HG02973 (cell line): ENCODE measurements around the gene ZNF670.
"Not testable (repeated sequence)": the region's sequence is repeated elsewhere in the genome, so short reads cannot be mapped to it uniquely, and the experiment has no call there.

Source experiments
- ATAC-seq: cut with Tn5 transposase; IDR thresholded peaks from one replicate; pipeline ENCODE4 v1.9.1; 2021; ENCODE audit warnings: moderate library complexity; ENCODE audit not compliant: unreplicated experiment

The ZNF670 gene

DNA sequence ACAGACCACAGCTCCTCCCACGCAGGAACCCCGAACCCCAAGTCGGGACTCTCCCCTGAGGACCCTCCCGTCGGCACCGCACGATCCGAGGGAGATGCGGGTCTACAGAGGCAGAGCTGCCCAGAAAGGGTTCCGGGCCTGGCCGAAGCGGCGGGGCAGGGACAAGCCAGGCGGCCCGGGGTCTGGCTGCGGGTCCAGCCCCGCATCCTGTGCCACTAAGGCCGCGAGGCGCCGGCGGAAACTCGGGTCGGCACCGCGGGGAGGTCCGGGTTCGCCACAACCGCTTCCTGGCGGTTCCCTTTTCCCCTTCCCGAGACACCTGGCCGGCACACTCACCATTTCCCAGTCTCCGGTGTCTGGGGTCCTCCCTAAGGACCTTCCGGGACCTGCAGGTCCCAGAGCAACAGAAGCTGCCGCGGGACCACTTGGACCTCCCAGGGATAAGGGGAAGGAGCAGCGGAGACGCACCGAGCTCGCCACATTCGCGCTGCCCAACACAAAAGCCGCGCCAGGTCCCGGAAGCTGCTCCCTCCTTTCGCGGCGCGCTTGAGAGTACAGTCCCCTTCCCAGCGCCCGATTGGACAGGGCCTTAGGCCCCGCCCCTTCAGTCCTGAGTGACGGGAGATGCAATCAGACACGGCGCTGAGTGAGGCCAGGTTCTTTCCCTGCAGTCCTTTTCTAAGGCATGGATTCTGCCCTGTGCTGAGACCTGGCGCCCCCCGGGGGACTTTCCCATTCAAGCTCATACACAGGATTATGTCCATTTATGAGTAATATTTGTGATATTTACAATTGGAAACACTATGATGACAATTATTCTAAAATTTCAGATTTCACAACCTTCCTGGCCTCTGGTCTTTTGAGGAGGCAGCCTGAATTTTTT lies at the start of gene ZNF670:
Gene ZNF670 (minus strand): TSS at position 554 of the 883 bp plus-strand sequence. CDS start 215 bp downstream, at position 339.
- ATAC-seq: peak; percentile 99

GRCh38 chr1:247127519-247128282 lies 49.1 kb upstream of the ZNF670 start:
- not testable (repeated sequence) for ATAC-seq

- ATAC-seq: peak; percentile 59
These were observed 48.0 kb upstream of the ZNF670 start for GRCh38 chr1:247126601-247127000.

GRCh38 chr1:247126166-247126565 lies 47.6 kb upstream of the ZNF670 start:
- peak; percentile 99 for ATAC-seq

DNA sequence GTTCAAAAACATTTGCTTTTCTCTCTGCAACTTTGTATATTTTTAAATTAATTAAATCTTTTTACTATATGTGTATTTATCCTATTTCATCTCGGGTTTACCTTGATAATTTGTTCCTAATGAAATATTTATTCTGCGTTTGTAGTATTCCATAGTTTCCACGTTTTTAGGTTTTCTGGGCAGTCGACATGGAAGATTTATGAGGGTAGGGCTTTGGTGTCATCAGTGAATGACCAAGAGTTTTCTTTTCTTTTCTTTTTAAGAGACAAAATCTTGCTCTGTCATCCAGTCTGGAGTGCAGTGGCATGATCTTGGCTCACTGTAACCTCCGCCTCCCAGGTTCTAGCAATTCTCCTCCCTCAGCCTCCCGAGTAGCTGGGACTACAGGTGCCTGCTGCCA lies 42.8 kb upstream of the ZNF670 start:
- no peak for ATAC-seq

- not testable (repeated sequence) for ATAC-seq
These were observed 41.7 kb upstream of the ZNF670 start for GRCh38 chr1:247120408-247120668.

DNA sequence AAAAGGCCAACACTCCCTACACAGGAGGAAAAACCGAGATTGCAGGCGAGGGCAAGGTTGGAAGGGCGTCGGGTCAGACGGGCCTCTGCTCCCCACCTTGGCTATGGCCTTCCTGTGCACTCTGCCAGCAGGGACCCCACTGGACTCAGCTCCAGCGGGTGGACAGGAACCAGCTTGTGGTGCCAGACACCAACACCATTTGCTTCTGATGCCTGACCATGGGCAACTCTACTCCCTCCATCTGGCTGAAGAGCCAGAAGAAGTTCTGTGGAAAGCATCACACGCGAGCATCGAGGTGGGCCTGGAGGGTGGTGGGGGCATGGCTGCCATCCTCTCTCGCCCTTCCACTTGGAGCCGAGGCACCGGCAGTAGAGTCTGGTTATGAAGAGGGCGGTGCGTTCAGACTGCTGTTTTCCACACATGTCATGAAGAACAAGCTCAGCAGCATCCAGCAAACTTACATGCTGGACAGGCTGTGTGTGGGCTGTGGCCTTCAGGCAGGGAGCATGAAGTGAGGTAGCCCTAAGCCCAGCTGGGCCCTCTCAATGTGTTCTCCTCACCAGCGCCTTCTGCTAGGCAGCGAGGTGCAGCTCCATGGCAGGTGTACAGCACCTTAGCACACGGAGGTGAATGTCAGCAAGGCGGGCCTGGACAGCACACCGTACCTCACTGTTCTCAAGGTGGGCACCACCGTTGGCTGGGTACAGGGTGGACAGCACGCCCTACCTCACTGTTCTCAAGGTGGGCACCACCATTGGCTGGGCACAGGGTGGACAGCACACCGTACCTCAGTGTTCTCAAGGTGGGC lies 41.2 kb upstream of the ZNF670 start:
- ATAC-seq: no peak

- ATAC-seq: no peak
These were observed 40.4 kb upstream of the ZNF670 start for GRCh38 chr1:247118946-247119446.

- ATAC-seq: no peak
These were observed 36.9 kb upstream of the ZNF670 start for GRCh38 chr1:247115545-247115944.

GRCh38 chr1:247115141-247115510 lies 36.5 kb upstream of the ZNF670 start:
- no peak for ATAC-seq

DNA sequence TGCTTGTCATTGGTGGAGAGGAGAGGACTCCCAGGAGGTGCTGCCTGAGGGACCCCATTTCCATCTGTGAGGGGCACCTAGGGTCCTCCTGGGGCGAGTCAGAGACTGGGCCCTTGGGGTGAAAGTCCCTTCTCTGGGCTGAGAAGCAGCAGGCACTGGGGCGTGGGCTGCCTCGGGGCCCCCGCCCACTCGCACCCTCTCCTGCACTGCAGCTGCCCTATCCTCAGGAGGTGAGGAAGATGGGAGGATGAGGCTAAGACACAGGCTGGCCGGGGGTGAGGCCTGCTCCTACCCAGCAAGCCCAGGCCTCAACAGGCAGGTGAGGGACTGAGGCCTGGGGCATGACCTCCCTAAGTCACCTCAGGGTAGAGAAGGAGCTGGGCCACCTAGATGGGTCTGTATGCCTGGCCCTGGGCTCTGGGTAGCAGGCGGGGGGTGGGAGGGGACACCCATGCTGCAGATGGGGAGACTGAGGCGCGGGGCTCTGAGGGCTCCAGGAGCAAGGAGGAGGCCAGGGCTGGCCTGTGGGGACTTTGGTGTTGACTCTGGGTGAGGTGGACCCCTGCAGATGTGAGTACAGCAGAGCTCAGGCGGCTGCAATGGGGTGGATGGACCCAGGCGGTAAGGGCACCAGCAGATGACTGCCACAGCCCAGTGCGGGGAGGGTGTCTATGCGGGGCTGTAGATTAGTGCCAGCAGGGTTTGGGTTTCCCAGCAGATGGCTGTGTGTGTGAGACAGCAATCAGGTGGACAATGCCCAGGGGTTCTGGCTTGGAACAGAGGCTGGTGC lies 35.9 kb upstream of the ZNF670 start:
- no peak for ATAC-seq

DNA sequence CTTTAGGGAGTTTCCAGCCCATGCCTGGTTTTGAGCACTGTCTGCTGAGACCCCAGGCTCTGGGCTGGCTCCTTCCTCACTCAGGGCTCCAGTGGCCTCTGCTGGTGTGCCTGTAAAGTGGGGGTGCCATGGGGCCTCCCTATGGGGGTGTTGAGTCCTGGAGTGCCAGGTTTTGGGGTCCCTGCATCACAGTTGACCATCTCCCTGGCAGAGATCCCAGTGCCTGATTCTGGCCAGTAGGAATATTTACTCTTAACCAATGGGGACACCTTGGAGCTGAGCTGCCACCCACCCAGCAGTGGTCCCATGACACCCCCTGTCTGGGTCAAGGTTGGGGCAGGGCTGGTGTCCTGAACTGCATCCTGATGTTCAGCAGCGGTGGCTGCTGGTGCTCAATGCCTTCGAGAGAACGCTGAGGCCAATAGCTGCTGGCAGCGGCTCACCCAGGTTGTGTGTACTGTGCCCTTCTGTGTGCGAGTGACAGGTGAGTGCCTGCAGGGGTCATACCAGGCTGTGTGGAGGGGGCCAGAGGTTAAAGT lies 35.2 kb upstream of the ZNF670 start:
- no peak for ATAC-seq

DNA sequence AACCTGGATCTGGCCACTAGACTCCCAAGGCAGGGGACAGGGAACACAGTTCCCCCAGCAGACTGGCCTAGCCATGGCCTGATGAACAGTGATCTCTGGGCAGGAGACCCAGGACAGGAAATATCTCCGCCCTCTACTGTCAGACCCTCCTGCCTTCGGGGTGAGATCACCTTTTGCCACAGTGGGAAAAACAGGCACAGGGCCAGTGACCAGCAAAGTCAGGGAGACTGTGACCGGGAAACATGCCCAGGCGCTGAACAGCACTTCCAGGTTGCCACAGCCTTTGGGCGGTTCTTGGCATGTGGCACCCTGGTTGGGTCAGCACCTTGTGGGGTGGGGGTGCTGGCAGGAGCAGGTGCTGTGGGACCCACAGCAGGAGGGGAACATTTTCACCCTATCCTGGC lies 34.5 kb upstream of the ZNF670 start:
- no peak for ATAC-seq

DNA sequence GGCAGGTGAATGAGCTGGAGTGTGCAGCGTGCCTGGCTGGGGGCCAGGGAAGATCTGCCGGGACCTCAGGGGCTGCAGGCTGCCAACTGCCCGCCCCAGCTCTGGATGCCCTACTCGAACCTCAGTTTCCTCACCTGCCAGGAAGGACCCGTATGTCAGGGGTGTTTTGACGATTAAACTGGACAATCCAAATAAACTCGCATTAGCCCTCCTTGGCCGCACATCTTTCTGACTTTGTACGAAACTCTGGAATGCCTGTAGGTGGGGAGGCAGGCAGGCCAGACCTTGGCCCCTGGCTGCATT lies 33.8 kb upstream of the ZNF670 start:
- ATAC-seq: no peak

DNA sequence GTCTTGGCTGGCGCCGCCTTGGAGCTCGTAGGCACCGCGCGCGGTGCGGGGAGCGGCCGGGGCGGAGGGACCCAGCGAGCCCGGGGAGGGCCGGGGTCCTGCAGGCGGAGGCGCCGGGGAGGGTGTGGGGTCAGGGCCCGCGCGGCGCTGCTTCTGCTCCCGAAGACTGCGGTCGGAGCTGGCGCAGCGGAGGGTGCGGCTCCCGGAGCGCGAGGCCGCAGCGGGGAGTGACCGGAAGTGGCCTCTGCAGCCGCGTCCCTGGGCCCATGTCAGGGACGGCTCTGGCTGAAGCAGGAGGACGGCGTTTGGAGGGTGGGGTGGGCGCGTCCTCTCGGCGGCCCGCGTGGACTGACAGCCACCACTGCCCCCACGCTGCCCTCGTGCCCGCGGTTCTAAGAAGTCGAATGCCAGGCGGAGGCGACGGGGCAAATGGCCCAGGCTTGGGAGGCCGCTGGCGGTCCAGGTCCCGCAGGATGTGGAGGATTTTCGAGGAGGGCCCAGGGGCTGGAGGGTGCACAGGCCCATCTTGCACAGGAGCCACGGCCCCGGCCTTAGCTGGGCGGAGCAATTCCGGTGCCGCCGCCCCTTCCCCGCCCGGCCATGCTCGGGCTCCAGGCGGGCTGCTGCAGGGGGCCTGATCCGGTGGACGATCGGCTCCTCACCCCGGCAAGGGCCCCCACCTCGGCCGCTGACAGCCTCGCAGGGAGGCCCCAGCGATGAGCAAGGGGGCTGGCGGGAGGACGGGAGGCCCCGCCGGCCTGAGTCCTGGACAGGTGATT lies 33.3 kb upstream of the ZNF670 start:
- no peak for ATAC-seq

DNA sequence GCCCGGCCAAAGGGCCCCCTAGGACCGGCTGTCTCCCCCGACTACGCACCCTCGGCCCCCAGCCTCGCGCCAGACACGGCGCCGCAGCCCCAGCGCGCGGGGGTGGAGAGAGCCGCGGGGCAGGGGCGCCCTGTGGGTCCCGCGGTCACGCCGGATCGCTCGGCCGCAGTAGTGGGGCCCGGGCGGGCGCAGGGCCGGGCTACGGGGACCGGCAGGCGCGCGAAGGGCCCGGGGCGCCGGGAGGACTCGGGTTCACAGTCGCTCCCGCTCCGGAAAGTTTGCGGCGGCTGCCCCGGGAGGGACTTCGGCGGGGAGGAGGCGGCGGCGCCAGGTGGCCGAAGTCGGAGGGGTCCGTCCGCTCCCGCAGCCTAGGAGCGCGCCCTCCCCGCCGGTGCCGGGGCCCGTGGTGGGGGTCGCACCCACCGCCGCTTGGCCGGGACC lies 32.7 kb upstream of the ZNF670 start:
- ATAC-seq: no peak

DNA sequence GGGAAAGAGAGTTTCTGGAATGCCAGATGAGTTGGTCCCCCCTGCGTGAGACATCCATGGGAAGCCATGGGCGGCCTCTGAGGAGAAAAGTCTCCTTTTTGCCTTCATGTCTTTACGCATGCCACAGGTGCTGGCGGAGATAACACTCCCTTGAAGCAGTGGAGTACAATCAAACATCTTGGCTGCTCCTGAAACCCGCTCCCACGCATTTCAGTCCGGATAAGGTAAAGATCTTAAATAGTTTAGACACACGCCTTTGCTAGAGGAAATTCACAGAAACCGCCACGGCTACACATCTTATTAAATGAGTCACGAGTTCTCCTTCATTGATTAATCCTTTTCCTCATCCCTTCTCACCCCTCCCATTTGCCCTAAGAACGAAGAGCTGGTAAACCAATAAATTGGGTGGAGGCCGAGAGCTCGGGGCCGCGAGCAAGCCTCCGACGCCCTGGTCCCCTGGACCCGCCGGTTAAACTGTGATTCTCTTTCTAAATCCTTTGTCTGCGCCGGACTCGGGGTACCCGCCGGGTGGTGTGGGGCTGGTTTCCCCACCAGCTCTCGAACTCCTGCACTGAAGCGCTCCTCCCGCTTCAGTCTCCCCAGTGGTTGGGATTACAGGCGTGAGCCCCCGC lies 32.1 kb upstream of the ZNF670 start:
- no peak for ATAC-seq

- ATAC-seq: no peak
These were observed 29.1 kb upstream of the ZNF670 start for GRCh38 chr1:247107694-247108093.

DNA sequence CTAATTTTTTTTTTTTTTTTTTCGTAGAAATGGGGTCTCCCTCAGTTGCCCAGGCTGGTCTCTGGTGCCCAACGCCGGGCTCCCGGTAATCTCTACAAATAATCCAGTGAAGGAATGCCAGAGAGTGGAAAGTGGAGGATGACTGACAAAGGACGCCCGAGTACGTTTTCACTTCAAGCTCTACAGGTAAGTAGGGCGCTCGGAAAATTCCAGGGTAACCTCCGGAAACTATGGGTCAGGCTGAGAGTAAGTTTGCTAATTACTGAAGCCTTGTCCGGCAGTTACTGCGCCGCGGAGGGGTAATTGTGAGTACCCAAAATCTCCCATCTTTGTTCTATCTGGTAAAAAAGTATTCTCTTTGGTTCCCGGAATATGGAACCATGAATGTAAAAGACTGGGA lies 27.4 kb upstream of the ZNF670 start:
- no peak for ATAC-seq
